ENCODE results near the gene EHD4. TPM values are rescaled to one million over a fixed set of nuclear protein-coding genes. Genes with fewer than 3 reads are reported as not detected.

EHD4 gene
- total RNA-seq, 2 experiments from 2014 or later: 6.9 to 8.0 TPM

DNA sequence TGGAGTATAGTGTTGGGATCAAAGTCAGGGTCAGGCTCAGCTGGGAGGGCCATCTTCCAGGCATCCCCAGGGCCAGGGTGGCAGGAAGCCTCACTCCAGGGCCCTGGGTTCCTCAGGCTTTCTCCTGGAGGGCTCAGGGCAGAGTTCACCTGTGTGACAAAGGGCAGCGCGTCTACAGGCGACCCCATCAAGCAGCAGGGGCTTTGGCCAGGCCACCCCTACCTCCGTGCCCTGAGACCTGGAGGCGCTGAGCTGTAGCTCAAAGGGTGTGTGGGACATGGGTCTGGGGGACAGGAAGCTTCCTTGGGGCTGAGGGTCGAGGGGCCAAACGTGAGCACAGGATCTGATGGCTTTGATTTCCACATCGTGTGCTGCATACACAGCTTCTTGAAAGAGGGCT lies 91.3 kb downstream of the EHD4 start:
- no peak for ATAC-seq
- Mint-ChIP-seq H3K4me1 (ENCODE audit: low read depth) (peaks cover 12% of the 10 kb centered on the region), H3K4me3 (no peak overlapping the region), H3K9me3 (ENCODE audit: insufficient read depth) (no peaks in the 10 kb centered on the region), H3K27ac (no peak overlapping the region), H3K36me3 (ENCODE audit: low read depth) (no peaks in the 10 kb centered on the region), H3K27me3 (ENCODE audit: low read depth) (peaks cover 14% of the 10 kb centered on the region)
- ChIA-PET CTCF (interaction anchor here (1.3 to 1.7 kb wide), 3 partner anchors 11 to 50 kb away, joined by 4 to 5 read pairs (median 5); no protein-coding TSS in a partner anchor), POLR2A (no interaction called here)
- DNase-seq: no peak

DNA sequence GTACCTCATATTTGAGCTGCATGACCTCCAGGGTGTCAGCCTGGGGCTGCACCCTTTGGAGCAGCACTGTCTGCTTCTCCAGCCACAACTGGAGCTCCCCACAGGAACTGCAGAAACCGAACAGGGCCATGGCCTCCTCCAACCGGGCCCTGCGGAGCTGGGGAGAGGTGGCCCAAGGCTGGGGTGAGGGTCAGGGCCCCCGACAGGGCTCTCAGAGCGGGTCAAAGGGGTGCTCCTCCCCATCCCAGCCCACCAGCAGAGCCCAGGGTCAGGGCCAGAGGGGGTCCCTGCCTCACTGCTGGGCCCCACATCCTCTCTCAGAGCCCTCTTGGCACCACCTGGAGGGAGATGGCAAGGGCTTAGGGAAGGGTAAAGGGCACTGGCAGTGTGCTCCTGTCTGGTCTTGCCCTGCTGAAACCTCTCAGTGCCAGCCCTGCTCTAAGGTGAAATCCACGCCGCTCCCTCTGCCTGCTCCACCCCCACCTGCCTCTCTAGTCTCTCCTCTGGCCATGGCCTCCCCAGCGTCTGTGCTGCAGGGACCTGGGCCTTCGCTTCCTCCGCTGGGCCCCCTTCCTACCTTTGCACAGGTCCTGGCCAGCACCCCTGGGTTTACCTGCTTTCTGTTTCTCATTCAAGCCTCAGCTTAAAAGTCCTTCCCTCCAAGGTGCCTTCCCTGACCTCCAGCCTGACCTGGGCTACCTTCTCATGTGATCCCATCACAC lies 92.0 kb downstream of the EHD4 start:
- Mint-ChIP-seq H3K4me1 (ENCODE audit: low read depth) (peaks cover 10% of the 10 kb centered on the region), H3K4me3 (no peak overlapping the region), H3K27me3 (ENCODE audit: low read depth) (peaks cover 14% of the 10 kb centered on the region), H3K27ac (no peak overlapping the region), H3K36me3 (ENCODE audit: low read depth) (no peaks in the 10 kb centered on the region), H3K9me3 (ENCODE audit: insufficient read depth) (no peaks in the 10 kb centered on the region)
- POLR2A ChIA-PET: no interaction called here
- CTCF ChIA-PET: interaction anchor here (1.3 to 1.7 kb wide), 3 partner anchors 10 to 49 kb away, joined by 4 to 5 read pairs (median 5); no protein-coding TSS in a partner anchor
- DNase-seq: no peak
- no peak for ATAC-seq

DNA sequence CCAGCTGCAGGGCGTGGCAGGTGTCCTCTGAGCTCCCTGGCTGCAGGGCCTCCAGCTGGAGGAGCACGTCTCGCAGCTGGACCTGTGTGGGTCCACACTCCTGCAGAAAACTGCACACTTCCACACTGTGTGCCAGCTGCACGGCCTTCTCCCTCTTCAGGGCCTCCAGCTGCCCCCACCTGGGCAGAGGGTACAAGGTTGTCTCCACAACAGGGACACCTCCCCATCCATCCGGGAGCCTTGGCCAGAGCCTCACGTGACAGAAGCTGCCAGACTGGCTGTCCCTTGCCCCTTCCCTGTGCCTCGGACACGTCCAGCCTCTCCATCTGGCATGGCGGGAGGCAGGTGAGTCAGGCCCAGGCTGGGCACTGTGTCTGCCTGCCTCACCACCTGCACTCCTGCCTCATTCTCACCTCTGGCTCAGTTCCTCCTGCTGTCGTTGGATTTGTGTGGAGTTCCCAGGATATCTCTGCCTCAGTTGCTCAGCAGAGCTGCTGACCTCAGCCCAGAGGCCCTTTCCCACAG lies 93.0 kb downstream of the EHD4 start:
- CTCF ChIA-PET: no interaction called here
- H3K27me3 Mint-ChIP-seq (ENCODE audit: low read depth): peaks cover 13% of the 10 kb centered on the region
- H3K27ac Mint-ChIP-seq: no peak overlapping the region

DNA sequence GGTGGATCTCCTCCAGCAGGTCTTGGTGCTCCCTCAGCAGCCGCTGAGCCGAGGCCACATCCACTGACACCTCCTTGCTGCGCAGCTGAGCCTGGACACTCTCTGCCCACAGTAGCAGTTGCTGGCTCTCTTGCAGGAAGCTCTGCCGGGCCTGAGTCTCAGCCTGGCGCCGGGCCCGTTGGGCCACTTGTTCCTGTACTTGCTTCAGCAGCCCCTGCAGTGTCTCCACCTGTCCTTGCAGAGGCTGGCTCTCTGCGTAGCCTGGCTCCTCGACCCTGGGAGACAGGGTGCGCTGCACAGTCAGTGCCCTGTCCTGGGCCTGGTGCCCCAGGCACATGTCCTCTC lies 94.0 kb downstream of the EHD4 start:
- Mint-ChIP-seq H3K4me1 (ENCODE audit: low read depth) (peaks cover 9% of the 10 kb centered on the region), H3K36me3 (ENCODE audit: low read depth) (no peaks in the 10 kb centered on the region), H3K4me3 (no peak overlapping the region), H3K9me3 (ENCODE audit: insufficient read depth) (no peaks in the 10 kb centered on the region), H3K27me3 (ENCODE audit: low read depth) (peaks cover 12% of the 10 kb centered on the region), H3K27ac (peak overlapping the region; percentile 39)
- ChIA-PET CTCF (no interaction called here), POLR2A (no interaction called here)
- DNase-seq (no peak), ATAC-seq (no peak)

More for the DNA sequence above, 93.0 kb downstream of the EHD4 start:
- Mint-ChIP-seq H3K36me3 (ENCODE audit: low read depth) (no peaks in the 10 kb centered on the region), H3K4me1 (ENCODE audit: low read depth) (peaks cover 9% of the 10 kb centered on the region), H3K4me3 (no peak overlapping the region), H3K9me3 (ENCODE audit: insufficient read depth) (no peaks in the 10 kb centered on the region)
- POLR2A ChIA-PET: no interaction called here
- ATAC-seq: no peak
- DNase-seq: no peak

DNA sequence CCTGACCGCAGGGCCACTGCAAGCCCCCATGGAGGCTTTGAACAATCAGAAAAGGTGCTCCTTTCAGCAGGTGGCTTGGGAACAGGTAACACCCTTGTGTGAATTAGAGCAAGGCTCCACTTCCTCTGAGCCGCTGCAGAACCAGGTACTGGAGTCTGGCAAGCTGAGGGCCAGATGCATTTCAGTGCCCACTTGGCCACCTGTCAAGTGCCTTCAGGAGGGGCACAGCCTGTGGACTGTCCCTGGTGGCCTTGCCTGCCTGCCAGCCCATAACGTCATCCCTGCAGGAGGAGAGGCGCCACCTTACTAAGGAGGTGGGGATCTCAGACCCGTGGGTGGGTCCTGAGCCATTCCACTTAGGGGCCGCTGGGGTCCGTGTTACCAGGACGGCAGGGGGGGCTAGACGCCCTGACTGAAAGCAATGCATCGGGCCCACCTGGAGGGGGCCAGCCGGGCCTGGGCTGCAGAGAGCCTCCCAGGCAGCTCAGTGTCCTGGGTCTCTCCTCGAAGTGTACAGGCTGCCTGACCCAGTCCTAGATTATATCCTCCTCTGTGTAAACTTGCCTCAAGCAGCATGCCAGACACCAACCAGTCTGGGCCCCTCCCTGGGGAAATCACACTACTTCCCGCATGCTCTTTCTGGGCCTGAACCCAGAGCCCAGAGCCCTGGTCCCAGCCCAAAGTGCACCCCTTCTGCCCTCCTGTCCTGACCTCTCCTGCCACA lies 94.6 kb downstream of the EHD4 start:
- peaks cover 9% of the 10 kb centered on the region for H3K4me1 Mint-ChIP-seq (ENCODE audit: low read depth)

DNA sequence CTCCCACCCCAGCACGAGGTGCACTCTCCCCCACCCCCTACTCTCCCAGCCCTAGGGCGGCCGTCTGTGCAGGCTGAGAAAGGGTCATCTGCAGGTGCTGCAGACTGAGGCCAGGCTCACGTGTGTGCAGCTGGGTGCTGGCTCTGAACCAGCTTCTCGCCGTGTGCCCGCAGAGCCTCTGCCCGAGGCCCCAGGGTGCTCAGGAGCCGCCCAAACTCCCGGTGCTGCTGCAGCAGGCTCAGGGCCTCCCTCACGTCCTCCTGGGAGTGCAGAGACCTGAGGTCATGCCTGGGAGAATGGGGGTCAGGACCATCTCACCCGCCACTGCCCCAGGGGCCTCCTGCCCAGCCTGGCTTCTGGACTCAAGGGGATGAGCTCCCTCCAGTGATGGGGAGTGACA lies 95.7 kb downstream of the EHD4 start:
- Mint-ChIP-seq H3K27ac (no peak overlapping the region), H3K27me3 (ENCODE audit: low read depth) (peaks cover 9% of the 10 kb centered on the region), H3K36me3 (ENCODE audit: low read depth) (no peaks in the 10 kb centered on the region), H3K9me3 (ENCODE audit: insufficient read depth) (no peaks in the 10 kb centered on the region), H3K4me3 (no peak overlapping the region), H3K4me1 (ENCODE audit: low read depth) (peaks cover 6% of the 10 kb centered on the region)
- DNase-seq (no peak), ATAC-seq (no peak)
- ChIA-PET CTCF (interaction anchor here (0.8 to 1.7 kb wide), 2 partner anchors 17 to 28 kb away, joined by 3 to 4 read pairs; no protein-coding TSS in a partner anchor), POLR2A (interaction anchor here (0.6 kb wide), 1 partner anchor 14 kb away, joined by 3 read pairs; no protein-coding TSS in a partner anchor)

More for the DNA sequence above, 94.6 kb downstream of the EHD4 start:
- no peak for DNase-seq
- H3K27ac Mint-ChIP-seq: no peak overlapping the region
- POLR2A ChIA-PET: no interaction called here
- no peak overlapping the region for H3K4me3 Mint-ChIP-seq
- H3K27me3 Mint-ChIP-seq (ENCODE audit: low read depth): peaks cover 12% of the 10 kb centered on the region
- CTCF ChIA-PET: interaction anchor here (1.7 kb wide), 1 partner anchor 27 kb away, joined by 4 read pairs; no protein-coding TSS in a partner anchor
- H3K9me3 Mint-ChIP-seq (ENCODE audit: insufficient read depth): no peaks in the 10 kb centered on the region
- no peak for ATAC-seq
- no peaks in the 10 kb centered on the region for H3K36me3 Mint-ChIP-seq (ENCODE audit: low read depth)

DNA sequence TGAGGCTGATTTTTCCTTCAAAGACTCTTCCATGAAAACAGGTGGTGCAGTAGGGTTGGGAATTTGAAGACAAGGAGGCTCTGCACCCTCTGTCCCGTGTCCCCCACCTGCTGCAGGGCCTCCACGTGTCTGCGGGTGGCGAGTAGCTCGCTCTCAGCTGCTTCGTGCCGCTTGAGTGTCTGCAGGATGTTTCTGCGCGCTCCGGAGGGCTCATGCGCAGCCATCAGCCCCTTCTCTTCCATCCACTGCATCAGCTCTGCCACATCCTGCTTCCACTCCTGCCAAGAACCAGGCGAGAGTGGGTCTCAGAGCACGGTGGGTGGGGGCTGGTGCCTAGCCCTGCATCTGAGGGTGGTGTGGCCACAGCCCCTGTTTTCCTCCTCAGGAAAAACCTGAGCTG lies 96.3 kb downstream of the EHD4 start:
- ChIA-PET CTCF (interaction anchor here (0.8 kb wide), 1 partner anchor 16 kb away, joined by 3 read pairs; no protein-coding TSS in a partner anchor), POLR2A (interaction anchor here (0.6 kb wide), 1 partner anchor 15 kb away, joined by 3 read pairs; no protein-coding TSS in a partner anchor)

DNA sequence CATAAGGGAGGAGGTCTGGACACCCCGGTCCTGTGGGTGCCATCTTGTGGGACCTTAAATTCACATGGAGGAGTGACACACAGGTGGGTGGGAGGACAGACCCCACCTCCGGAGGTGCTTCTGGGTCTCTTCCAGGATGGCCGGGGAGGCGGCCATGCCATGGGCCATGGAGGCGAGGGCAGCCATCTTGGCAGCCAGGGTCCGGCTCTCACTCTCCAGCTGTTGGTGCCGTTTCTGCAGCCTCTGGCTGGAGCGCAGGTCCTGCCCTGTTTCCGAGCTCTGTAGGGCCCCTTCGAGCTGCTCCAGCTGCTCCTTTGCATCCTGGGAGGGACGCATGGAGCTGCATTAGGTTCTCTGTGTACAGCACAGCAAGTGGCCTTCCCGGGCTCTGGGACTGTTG lies 97.6 kb downstream of the EHD4 start:
- Mint-ChIP-seq H3K27ac (no peak overlapping the region), H3K36me3 (ENCODE audit: low read depth) (no peaks in the 10 kb centered on the region), H3K4me3 (no peak overlapping the region), H3K27me3 (ENCODE audit: low read depth) (no peaks in the 10 kb centered on the region), H3K9me3 (ENCODE audit: insufficient read depth) (no peaks in the 10 kb centered on the region), H3K4me1 (ENCODE audit: low read depth) (peaks cover 9% of the 10 kb centered on the region)
- no peak for ATAC-seq
- POLR2A ChIA-PET: no interaction called here
- DNase-seq: no peak
- CTCF ChIA-PET: no interaction called here

More for the DNA sequence above, 96.3 kb downstream of the EHD4 start:
- peaks cover 3% of the 10 kb centered on the region for H3K27me3 Mint-ChIP-seq (ENCODE audit: low read depth)
- DNase-seq: no peak
- H3K36me3 Mint-ChIP-seq (ENCODE audit: low read depth): no peaks in the 10 kb centered on the region
- peak overlapping the region; percentile 37 for H3K27ac Mint-ChIP-seq
- H3K4me1 Mint-ChIP-seq (ENCODE audit: low read depth): peaks cover 3% of the 10 kb centered on the region
- no peak for ATAC-seq
- no peaks in the 10 kb centered on the region for H3K9me3 Mint-ChIP-seq (ENCODE audit: insufficient read depth)
- no peak overlapping the region for H3K4me3 Mint-ChIP-seq

DNA sequence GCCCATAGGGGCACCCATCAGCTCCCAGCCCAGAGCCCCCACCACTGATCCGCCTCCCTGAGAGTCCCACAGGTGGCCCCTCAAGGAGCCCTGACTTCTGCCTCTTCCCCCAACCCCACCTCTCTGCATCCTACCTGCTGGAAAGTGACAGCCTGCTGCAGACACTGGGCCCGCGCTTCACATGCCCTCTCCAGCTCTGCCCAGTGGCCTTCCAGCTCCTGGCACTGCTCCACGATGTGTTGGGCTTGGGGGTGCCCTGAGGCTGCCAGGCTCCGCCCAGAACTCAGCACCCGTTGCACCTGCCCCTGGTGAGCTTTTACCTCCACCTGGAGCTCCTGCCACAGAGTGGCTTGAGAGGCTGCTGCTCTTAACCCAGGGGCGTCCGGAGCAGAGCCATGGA lies 98.6 kb downstream of the EHD4 start:
- no peaks in the 10 kb centered on the region for H3K27me3 Mint-ChIP-seq (ENCODE audit: low read depth)
- POLR2A ChIA-PET: no interaction called here
- DNase-seq (no peak), ATAC-seq (no peak)
- H3K4me3 Mint-ChIP-seq: no peak overlapping the region
- H3K4me1 Mint-ChIP-seq (ENCODE audit: low read depth): peaks cover 9% of the 10 kb centered on the region
- H3K36me3 Mint-ChIP-seq (ENCODE audit: low read depth): no peaks in the 10 kb centered on the region
- H3K9me3 Mint-ChIP-seq (ENCODE audit: insufficient read depth): no peaks in the 10 kb centered on the region
- no peak overlapping the region for H3K27ac Mint-ChIP-seq
- CTCF ChIA-PET: interaction anchor here (0.6 kb wide), 1 partner anchor 63 kb away, joined by 3 read pairs; no protein-coding TSS in a partner anchor

DNA sequence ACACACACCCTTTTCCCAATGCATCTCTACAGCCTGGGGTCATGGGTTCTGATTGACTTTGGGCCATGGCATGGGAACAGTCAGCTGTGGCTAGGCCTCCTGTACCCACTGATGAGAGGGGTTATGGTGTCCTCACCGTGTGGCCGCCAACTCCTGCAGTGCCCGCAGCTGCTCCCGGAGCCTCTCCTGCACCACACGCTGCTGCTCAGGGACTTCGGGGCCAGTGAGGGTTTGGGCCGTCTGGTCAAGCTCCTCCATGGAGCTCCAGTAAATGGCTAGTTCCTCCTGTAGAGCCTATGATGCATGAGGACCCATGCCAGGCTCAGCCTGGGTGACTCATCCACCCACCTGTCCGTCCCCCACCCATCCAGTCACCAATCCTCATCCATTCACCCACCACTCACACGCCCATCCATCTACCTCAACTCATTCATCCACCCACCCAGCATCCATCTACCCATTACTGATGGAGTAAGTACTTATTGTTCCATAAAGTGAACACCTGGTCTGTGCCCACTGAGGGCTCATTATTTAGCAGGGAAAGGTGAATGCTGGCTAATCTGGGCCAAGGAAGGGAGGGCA lies 100.1 kb downstream of the EHD4 start:
- H3K4me3 Mint-ChIP-seq: no peak overlapping the region
- ChIA-PET POLR2A (no interaction called here), CTCF (no interaction called here)

DNA sequence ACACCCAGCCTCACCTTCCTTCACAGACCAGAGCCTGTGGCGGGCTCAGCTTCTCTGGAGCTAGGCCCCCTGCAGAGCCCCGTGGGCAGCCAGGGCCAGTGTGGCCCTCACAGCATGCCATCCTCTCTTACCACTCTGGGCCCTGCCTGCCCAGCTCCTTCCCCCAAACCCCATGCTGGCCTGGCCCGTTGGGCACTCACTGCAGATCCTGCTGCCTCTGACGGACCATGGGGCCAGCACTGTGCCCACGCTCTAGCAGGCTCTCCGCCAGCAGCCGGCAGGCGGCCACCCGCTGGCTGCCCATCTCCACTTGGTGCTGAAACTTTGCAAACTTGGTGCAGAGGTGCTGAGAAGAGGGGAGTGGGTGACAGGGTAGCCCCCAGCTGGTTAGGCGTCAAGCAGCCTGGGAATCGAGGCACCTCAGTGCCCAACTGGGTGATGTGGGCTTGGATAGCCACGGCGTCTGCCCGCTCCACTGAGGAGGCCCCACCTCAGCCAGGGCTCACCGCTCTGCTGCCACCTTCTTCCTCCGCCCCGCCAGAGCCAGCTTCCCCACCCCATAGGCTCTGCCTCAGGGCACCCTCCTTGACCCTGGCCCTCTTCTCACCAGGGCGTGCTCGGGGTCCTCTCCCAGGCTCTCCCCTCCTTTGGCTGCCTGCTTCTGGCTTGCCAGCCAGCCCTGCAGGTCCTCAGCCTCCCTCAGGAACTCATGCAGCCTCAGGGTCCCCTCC lies 101.0 kb downstream of the EHD4 start:
- Mint-ChIP-seq H3K4me3 (no peak overlapping the region), H3K36me3 (ENCODE audit: low read depth) (no peaks in the 10 kb centered on the region), H3K4me1 (ENCODE audit: low read depth) (peaks cover 9% of the 10 kb centered on the region), H3K27me3 (ENCODE audit: low read depth) (no peaks in the 10 kb centered on the region), H3K9me3 (ENCODE audit: insufficient read depth) (no peaks in the 10 kb centered on the region), H3K27ac (peak overlapping the region; percentile 89)
- DNase-seq: no peak
- ATAC-seq: peak; percentile 10
- ChIA-PET POLR2A (interaction anchor here (1.0 kb wide), 1 partner anchor 14 kb away, joined by 3 read pairs; no protein-coding TSS in a partner anchor), CTCF (interaction anchor here (1.1 to 1.7 kb wide), 4 partner anchors 24 to 98 kb away, joined by 3 to 8 read pairs (median 6); no protein-coding TSS in a partner anchor)

More for the DNA sequence above, 100.1 kb downstream of the EHD4 start:
- Mint-ChIP-seq H3K4me1 (ENCODE audit: low read depth) (peaks cover 9% of the 10 kb centered on the region), H3K27me3 (ENCODE audit: low read depth) (no peaks in the 10 kb centered on the region), H3K9me3 (ENCODE audit: insufficient read depth) (no peaks in the 10 kb centered on the region), H3K36me3 (ENCODE audit: low read depth) (no peaks in the 10 kb centered on the region), H3K27ac (peak overlapping the region; percentile 1)
- DNase-seq: no peak
- ATAC-seq: no peak
